K562 (cell line): Measurements from ENCODE around the gene SH3TC1. TPM values are rescaled to one million over a fixed set of nuclear protein-coding genes. Genes with fewer than 3 reads are reported as not detected.

Experiments used
- ATAC-seq: fragments of 200-7000 bp; cut with Tn5 transposase; 3 replicates; pipeline ENCODE4 v1.9.1; 2020; ENCODE audit warnings: moderate library complexity
- BruUV-seq: library from RNA; stranded (reverse); fragments of 400-500 nt; replicated peaks from 2 replicates; lab custom pipeline; 2021; lab: Mats Ljungman, UMichigan
- CTCF ChIA-PET: fragments of 300-600 bp; formaldehyde crosslinking; extraction: SDS; loops from one replicate; lab custom pipeline; 2021; ENCODE audit warnings: low intra/inter-chr PET ratio; lab: Yijun Ruan, JAX
- POLR2A ChIA-PET: fragments of 300-600, 350-650 bp; sonication (Branson Sonifier 250); formaldehyde crosslinking; extraction: SDS; loops from one replicate; lab custom pipeline; 2021; ENCODE audit warnings: antibody characterized with exemption, inconsistent platforms; lab: Yijun Ruan, JAX
- DNase-seq, 4 experiments: peaks; one replicate each; pipeline versions ENCODE4 v3.0.0 to v3.0.0-alpha.2; 2011 to 2018; ENCODE audit warnings: low spot score in 3 of 4, mixed read lengths in 3 of 4; ENCODE audit errors: extremely low read depth in 1 of 4
- FAIRE-seq: peaks from 2 replicates; lab custom pipeline; 2011; peaks lifted over from hg19 to GRCh38; lab: Jason Lieb, UNC
- H2AFZ ChIP-seq: 2 replicates; pipeline ENCODE4 v1.6.0; 2011; ENCODE audit warnings: low read depth, low read length, control low read depth, inconsistent platforms
- H3K27ac ChIP-seq: fragments of 200-600 bp; 3 replicates; pipeline ENCODE4 v1.8.0; 2011; ENCODE audit warnings: low read depth, mild to moderate bottlenecking, control low read depth, inconsistent platforms, low read length, moderate library complexity, mixed read lengths; ENCODE audit errors: extremely low read depth
- H3K27me3 ChIP-seq, 2 experiments: fragments of 300-600 bp in 1 of 2; 2 replicates in 1 of 2; 3 replicates in 1 of 2; pipeline versions ENCODE4 v1.6.0 to v1.8.0; 2011; ENCODE audit warnings: inconsistent platforms in 2 of 2, low read length in 2 of 2, mild to moderate bottlenecking in 1 of 2, mixed read lengths in 1 of 2, moderate library complexity in 1 of 2; ENCODE audit not compliant: control insufficient read depth in 2 of 2, insufficient read depth in 2 of 2
- H3K36me3 ChIP-seq: fragments of 300-600 bp; 3 replicates; pipeline ENCODE4 v1.8.0; 2011; ENCODE audit warnings: mild to moderate bottlenecking, low read length, inconsistent platforms; ENCODE audit not compliant: control insufficient read depth, insufficient read depth
- H3K4me1 ChIP-seq, 2 experiments: fragments of 200-600 bp in 1 of 2; replicated peaks in 1 of 2; 2 replicates in 1 of 2; 3 replicates in 1 of 2; pipeline versions ENCODE4 v1.5.1 to v1.8.0; 2011; ENCODE audit warnings: inconsistent platforms in 2 of 2, low read length in 2 of 2, mild to moderate bottlenecking in 1 of 2, mixed read lengths in 1 of 2, moderate library complexity in 1 of 2; ENCODE audit not compliant: control insufficient read depth in 2 of 2, insufficient read depth in 2 of 2
- H3K4me2 ChIP-seq: 2 replicates; pipeline ENCODE4 v1.6.1; 2011; ENCODE audit warnings: low read length, control low read depth, inconsistent platforms, mixed read lengths; ENCODE audit not compliant: insufficient read depth
- H3K4me3 ChIP-seq: fragments of 200-600 bp; sonication (generic), shearing (Covaris generic); 2 replicates; pipeline ENCODE4 v1.5.1; 2016; ENCODE audit warnings: control low read depth, inconsistent platforms
- H3K79me2 ChIP-seq: fragments of 200-600 bp; 3 replicates; pipeline ENCODE4 v1.8.0; 2011; ENCODE audit warnings: low read length, inconsistent platforms; ENCODE audit not compliant: control insufficient read depth, insufficient read depth
- H3K9ac ChIP-seq, 2 experiments: 2 replicates each; pipeline versions ENCODE4 v1.6.0 to v1.6.1; 2011; ENCODE audit warnings: low read depth in 2 of 2, low read length in 2 of 2, control low read depth in 1 of 2, inconsistent platforms in 1 of 2, mild to moderate bottlenecking in 1 of 2, mixed read lengths in 1 of 2; ENCODE audit not compliant: insufficient read depth in 1 of 2
- H3K9me1 ChIP-seq: one replicate; pipeline ENCODE4 v1.6.0; 2011; ENCODE audit warnings: inconsistent platforms, mild to moderate bottlenecking, low read length, moderate library complexity; ENCODE audit not compliant: control insufficient read depth, insufficient read depth
- H3K9me3 ChIP-seq: replicated peaks from 2 replicates; pipeline ENCODE4 v1.5.1; 2011; ENCODE audit warnings: low read depth, low read length, inconsistent platforms; ENCODE audit not compliant: control insufficient read depth, insufficient read depth
- H4K20me1 ChIP-seq: replicated peaks from 2 replicates; pipeline ENCODE4 v1.6.1; 2011; ENCODE audit warnings: low read length, inconsistent platforms, mixed read lengths; ENCODE audit not compliant: control insufficient read depth, insufficient read depth
- CBX2 ChIP-seq: fragments of 200-600 bp; sonication (generic); IDR thresholded peaks from one replicate; pipeline ENCODE4 v1.6.1; 2012; ENCODE audit warnings: mild to moderate bottlenecking, low read length, inconsistent platforms; ENCODE audit not compliant: insufficient read depth, poor library complexity, severe bottlenecking
- PHB ChIP-seq: fragments of 250-450 bp; sonication (Bioruptor Pico); IDR thresholded peaks from 2 replicates; pipeline ENCODE4 v1.5.0; 2021
- PHB2 ChIP-seq: fragments of 450-650 bp; IDR thresholded peaks from 2 replicates; pipeline ENCODE4 v1.6.1; 2017; ENCODE audit warnings: low read depth
- PKNOX1 ChIP-seq: fragments of 450-650 bp; IDR thresholded peaks from 2 replicates; pipeline ENCODE4 v1.6.1; 2016
- THAP7 ChIP-seq: fragments of 250-450 bp; sonication (Bioruptor Pico); IDR thresholded peaks from 2 replicates; pipeline ENCODE4 v1.5.0; 2021
- WGBS: fragments of 100-300 bp; shearing (Covaris generic); methylation state at CpG from one replicate; pipeline ENCODE4 v1.1.6; 2016; ENCODE audit warnings: low coverage, mixed read lengths; ENCODE audit not compliant: insufficient coverage; ENCODE audit errors: missing lambda C conversion rate; 5-methylcytosine and 5-hydroxymethylcytosine counted together
- in situ Hi-C: fragments of 300-500 bp; cut with MboI; formaldehyde crosslinking; loops from 4 replicates; pipeline ENCODE4 v1.15.0; 2018; ENCODE audit warnings: inconsistent platforms, mixed read lengths
- intact Hi-C: fragments of 100-400 bp; cut with micrococcal nuclease; formaldehyde crosslinking; loops from 2 replicates; pipeline ENCODE4 v1.14.2; 2022
- polyA plus RNA-seq, 8 experiments: library from polyadenylated mRNA; depleted of rRNA in 4 of 8; stranded (reverse) in 5 of 8; unstranded in 3 of 8; fragments of >200 nt; fragmentation: Nextera tagmentation in 2 of 8; fragmentation: Illumina TruSeq in 1 of 8; extraction: Ambion mirVana in 2 of 8; extraction: Trizol in 1 of 8; gene quantifications; 2 replicates each; pipeline versions ENCODE4 v1.2.1 to v1.2.3, GENCODE V29; 2011 to 2014; ENCODE audit warnings: inconsistent platforms in 1 of 8, missing spikeins in 1 of 8
- total RNA-seq, 7 experiments: library from RNA; depleted of rRNA in 6 of 7; stranded (reverse); fragments of >200 nt in 6 of 7; fragmentation: Illumina TruSeq in 2 of 7; extraction: Trizol in 2 of 7; gene quantifications; 2 replicates each; pipeline versions ENCODE4 v1.2.1 to v1.2.3, GENCODE V29; 2011 to 2021; ENCODE audit warnings: low replicate concordance in 1 of 7

Gene SH3TC1
- total and polyA plus RNA-seq, 9 of the 15 experiments (the other 6 are each of a cell fraction or from before 2014, with no cell fraction given) = 0.04 to 2.1 (median 0.48) TPM; not detected in 1

- H3K27me3 ChIP-seq = peaks cover 0 to 25% of the 10 kb centered on the region in 2 experiments; a peak in 3 of 5 replicates
- 11% methylated on average over 13 of the region's 14 CpGs for WGBS
- ATAC-seq (no peak), FAIRE-seq (no peak), DNase-seq (no peak)
- no peaks in the 10 kb centered on the region for H3K36me3 ChIP-seq
- H3K4me3 ChIP-seq = no peak overlapping the region
- TF ChIP-seq CBX2 = no peak
- no peak for TF ChIP-seq PHB2
- TF ChIP-seq PHB = no peak
- no peak for TF ChIP-seq THAP7 (CRISPR knock-in tag)
- TF ChIP-seq PKNOX1 = peak; percentile 57
- H3K4me2 ChIP-seq = no peak overlapping the region
- intact Hi-C loops = no loop called here
- ChIA-PET CTCF (no interaction called here), POLR2A (interaction anchor here (0.7 kb wide), 1 partner anchor 17 kb away, joined by 3 read pairs; no protein-coding TSS in a partner anchor)
- no peaks in the 10 kb centered on the region for H3K79me2 ChIP-seq
- H4K20me1 ChIP-seq = no peaks in the 10 kb centered on the region; the same call in 1 of the 2 replicates
- no TSS peak for BruUV-seq
- peaks cover 7 to 29% of the 10 kb centered on the region in 2 experiments for H3K4me1 ChIP-seq
- H3K9ac ChIP-seq = no peak overlapping the region; a peak in 1 of 4 replicates
- H3K9me1 ChIP-seq = no peaks in the 10 kb centered on the region
- in situ Hi-C loops = no loop called here
- no peaks in the 10 kb centered on the region for H3K9me3 ChIP-seq
- H3K27ac ChIP-seq = no peak overlapping the region
- H2AFZ ChIP-seq = no peak overlapping the region
Observed at GRCh38 chr4:8255698-8256441, 56.8 kb downstream of the SH3TC1 start.
